Dermis microvascular lymphatic vessel endothelial cell (primary cell): ENCODE results near the gene TCP1. TPM values are rescaled to one million over a fixed set of nuclear protein-coding genes. Genes with fewer than 3 reads are reported as not detected.
"Not testable (repeated sequence)": the region's sequence is repeated elsewhere in the genome, so short reads cannot be mapped to it uniquely, and the experiment has no call there.

ENCODE experiments used
- DNase-seq, 2 donors: peaks; one replicate each; pipeline versions ENCODE4 v3.0.0 to v3.0.0-alpha.2; 2010; ENCODE audit warnings: low read depth in 2 of 2
- total RNA-seq: library from RNA; depleted of rRNA; stranded (reverse); fragments of >200 nt; gene quantifications from 2 replicates; pipeline ENCODE4 v1.2.1, GENCODE V29; 2014

TCP1 gene
- total RNA-seq, 1 donor from 2014 or later, result 296 TPM

GRCh38 chr6:159817951-159818739, 28.7 kb upstream of the TCP1 start:
- no peak for DNase-seq

GRCh38 chr6:159816775-159817174, 27.4 kb upstream of the TCP1 start:
- DNase-seq, result not testable (repeated sequence)

GRCh38 chr6:159815410-159815809, 26.0 kb upstream of the TCP1 start:
- no peak for DNase-seq

DNA sequence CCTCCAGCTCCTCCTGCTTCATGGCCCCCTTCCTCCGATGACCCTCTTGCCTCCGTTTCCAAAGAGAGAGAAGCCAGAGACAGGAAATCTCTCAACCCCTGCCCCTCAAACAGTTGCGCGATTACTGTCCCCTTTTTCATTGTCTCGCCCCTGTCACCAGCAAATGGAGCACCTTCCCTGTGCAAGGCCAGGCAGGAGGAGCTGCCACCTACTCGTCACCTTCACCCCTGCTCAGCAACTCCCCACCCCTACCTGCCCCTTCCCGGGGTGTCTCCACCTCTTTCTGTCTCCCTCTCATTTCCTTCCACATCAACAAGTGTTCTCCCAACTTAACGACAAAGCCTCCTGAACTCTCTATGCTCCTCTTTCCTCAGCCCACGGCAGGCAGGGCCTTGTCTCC, 24.4 kb upstream of the TCP1 start:
- no peak for DNase-seq

GRCh38 chr6:159809149-159809548, 19.7 kb upstream of the TCP1 start:
- no peak for DNase-seq

DNA sequence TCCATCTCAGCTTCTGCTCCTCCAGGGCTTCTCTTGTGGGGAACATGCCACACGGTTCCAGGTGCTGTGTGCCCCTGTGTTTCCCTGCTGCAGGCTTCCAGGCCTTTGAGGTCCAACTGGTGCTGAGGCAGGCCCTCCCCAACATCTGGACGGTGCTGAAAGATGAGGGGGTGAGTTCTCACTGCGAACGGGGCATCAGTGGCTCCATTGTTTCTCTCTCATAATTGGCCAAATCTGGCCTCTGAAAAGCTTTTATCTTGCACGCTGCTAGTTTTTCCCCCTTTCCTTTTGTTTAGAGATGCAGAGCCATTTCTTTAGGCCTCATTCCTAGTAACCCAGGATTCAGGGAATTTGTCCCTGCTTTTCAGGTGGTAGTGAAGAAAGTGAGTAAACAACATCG, 19.2 kb upstream of the TCP1 start:
- no peak for DNase-seq

DNA sequence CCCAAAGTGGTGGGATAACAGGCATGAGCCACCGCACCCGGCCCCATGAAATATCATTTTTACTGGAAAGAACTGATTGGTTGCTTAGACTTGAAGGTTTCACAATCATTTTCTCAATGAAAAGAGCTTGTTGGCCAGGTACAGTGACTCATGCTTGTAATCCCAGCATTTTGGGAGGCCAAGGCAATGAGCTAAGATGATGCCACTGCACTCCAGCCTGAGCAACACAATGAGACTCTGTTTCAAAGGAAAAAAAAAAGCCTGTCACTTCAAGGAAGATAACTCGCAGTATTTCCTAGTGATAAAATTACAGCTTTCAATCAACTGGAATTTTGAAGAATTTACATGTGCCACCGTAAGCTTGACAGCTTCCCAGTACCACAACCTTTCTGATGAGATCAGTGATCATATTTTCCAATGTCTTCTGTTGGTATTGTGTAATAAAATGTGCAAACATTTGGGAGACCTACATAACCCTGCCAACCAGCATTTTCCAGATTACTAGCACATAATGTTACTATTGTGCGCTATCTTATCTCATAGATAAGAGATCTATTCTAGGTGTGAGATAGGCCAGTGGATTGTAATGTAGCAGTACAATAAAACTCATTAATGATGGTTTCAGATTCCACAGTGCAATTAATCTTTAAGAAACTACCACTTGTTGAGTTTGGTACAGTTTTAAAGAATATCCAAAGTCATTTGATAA, 17.9 kb upstream of the TCP1 start:
- no peak for DNase-seq

DNA sequence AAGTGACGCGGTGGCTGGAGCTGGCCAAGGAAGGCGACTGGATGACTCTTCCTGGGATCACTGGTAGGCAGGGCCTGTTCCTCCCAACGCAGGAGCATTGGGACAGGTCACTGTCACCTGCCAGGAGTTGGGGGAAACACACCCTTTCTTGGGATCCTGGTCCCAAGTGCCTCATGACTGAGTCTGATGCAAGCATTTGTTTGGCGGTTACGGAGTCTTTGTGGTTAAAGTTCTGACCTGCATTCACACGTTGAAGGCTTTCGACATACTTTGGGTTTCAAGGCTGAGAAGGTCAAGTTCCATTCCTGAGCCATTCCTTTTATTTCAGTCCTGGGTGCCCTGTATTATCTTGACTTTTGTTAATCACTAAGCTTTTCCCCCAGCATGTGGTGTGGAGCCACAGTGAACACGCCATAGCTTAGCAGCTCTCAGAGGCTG, 16.6 kb upstream of the TCP1 start:
- DNase-seq, result no peak

DNA sequence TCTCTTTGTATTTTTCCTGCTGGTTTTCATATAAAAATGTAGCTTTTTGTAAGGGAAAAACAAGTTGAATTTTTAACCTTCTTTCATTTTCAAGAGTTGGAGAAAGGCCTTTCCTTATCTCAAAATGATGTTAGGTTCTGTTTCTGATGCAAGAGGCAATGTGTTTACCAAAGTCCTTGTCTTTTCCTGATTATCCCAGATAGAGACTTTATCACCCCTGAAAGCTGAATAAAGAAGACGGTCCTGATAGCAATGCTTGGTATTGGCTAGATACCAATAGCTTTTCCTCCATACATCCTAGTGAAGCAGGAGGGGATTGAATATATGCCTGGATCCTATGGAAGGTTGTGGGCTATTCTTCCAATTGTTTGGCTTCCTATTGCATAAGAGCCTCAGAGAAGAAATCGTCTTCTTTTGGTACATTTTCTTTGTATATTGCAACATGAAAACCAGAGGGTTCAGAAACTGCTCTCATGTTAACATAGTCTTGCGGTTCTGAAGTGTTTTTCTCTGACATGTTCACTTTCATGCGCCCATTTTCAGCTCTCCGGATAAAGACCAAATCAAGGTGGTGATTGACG, 16.1 kb upstream of the TCP1 start:
- no peak for DNase-seq

- DNase-seq, result no peak
Measured at GRCh38 chr6:159804504-159804903, 15.1 kb upstream of the TCP1 start.

DNA sequence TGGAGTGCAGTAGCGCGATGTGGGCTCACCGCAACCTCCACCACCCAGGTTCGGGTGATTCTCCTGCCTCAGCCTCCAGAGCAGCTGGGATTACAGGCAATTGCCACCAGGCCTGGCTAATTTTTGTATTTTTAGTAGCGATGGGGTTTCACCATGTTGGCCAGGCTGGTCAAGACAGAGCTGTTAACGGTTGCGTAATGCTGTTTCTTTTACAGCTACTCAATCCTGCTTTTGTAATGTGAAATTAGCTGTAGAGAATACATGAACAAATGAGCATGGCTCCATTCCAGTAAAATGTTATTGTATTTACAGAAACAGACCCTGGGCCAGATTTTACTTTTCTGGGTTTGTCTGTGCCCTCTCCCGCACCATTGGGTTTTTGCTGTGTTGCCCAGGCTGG, 12.5 kb upstream of the TCP1 start:
- no peak for DNase-seq

DNA sequence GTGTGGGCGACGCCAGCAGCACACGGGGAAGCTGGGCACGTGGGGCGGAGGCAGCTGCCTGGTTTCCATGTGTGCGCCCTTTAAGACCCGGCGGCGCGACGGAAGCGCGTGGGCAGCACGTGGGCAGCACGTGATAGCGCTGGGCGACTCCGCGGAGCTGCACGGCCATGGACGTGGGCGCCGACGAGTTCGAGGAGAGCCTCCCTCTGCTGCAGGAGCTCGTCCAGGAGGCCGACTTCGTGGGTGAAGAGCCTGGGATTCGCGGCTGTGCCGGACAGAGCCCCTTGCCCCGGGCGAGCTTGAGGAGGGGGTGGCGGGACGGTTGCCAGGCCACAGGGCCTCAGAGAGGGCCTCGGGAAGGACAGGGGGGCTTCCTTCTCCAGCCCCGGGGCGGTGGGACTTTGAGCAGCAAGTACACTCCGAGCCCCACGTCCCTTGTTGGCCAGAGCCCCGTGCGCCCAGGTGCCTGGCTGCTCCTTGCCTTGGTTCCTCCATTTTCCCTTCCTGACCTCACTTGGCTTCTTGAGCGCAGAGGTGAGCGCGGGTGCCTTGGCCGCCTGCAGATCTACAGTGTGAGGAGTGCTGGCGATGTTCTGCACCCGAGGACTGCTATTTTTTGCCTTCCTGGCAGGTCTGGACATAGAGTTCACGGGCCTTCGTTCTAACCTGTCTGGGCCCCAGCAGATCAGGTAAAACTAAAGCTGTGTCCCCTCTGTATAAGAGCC, 10.9 kb upstream of the TCP1 start, which contains the start of gene PNLDC1:
PNLDC1 (plus strand) TSS at position 136 of the 725 bp plus-strand sequence; CDS start at position 168, 32 bp downstream.
- no peak for DNase-seq

DNA sequence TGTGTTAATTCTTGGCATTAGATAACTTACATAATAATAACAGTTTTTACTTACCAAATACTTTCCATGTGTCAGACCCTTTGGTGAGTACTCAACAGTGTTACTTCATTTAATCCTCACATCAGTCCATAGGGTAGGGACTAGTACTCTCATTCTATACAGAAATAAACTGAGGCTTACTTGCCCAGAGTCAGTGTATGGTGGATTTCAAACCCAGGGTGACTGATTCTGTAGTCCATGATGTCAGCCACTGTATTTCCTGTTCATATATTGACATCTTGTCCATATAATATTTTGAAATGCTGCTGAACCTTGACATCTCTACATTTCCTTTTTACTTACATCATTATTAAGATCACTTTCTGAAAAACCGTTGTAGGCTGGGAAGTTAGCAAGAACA, 8.2 kb upstream of the TCP1 start:
- no peak for DNase-seq

DNA sequence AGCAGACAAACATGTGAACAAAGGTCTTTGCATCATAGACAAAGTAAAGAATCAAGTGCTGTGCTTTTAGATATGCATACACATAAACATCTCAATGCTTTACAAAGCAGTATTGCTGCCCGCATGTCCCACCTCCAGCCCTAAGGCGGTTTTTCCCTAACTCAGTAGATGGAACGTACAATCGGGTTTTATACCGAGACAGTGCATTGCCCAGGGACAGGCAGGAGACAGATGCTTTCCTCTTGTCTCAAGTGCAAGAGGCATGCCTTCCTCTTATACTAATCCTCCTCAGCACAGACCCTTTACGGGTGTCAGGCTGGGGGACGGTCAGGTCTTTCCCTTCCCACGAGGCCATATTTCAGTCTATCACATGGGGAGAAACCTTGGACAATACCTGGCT, 5.6 kb upstream of the TCP1 start:
- DNase-seq, result not testable (repeated sequence)

GRCh38 chr6:159790956-159791598, 1.7 kb upstream of the TCP1 start:
- DNase-seq, result no peak

GRCh38 chr6:159790149-159790955, 950 bp upstream of the TCP1 start, which contains the start of gene MRPL18:
TSS of gene MRPL18 (plus strand) at chr6:159790467. CDS start at chr6:159790588, 121 bp downstream.
- peak; percentile 95 to 99 for DNase-seq

GRCh38 chr6:159788753-159789376, 537 bp downstream of the TCP1 start:
- DNase-seq, result peak; percentile 9 to 62

GRCh38 chr6:159788276-159788675, 1.1 kb downstream of the TCP1 start:
- peak in 1 of 2 donors; percentile 6 for DNase-seq

DNA sequence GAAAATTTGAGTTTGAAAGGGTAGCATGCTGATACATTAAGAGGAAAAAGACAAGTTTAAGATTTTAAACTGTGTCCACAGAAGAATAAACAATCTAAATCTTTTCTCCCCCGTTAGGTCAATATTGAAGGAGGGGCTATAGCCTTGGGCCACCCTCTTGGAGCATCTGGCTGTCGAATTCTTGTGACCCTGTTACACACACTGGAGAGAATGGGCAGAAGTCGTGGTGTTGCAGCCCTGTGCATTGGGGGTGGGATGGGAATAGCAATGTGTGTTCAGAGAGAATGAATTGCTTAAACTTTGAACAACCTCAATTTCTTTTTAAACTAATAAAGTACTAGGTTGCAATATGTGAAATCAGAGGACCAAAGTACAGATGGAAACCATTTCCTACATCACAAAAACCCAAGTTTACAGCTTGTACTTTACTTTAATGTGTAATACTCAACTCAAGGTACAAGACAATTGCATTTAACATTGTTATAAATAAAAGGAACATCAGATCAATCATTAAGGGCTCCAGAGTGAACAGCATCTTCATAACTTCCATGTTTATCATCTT, 10.8 kb downstream of the TCP1 start:
- DNase-seq, result no peak
